Coronary artery (tissue), 2 donors: ENCODE results near the gene ECD.
"Not testable (repeated sequence)": the region's sequence is repeated elsewhere in the genome, so short reads cannot be mapped to it uniquely, and the experiment has no call there.

ENCODE experiments used
- DNase-seq: peaks from one replicate; pipeline ENCODE4 v3.0.0-alpha.2; 2017; ENCODE audit warnings: low spot score
- H3K27ac ChIP-seq, 2 donors: fragments of 200-600 bp; sonication (generic); one replicate each; pipeline ENCODE4 v1.5.1; 2016 to 2019
- H3K4me3 ChIP-seq: fragments of 200-600 bp; sonication (generic); 2 replicates; pipeline ENCODE4 v1.5.1; 2016; ENCODE audit warnings: mild to moderate bottlenecking, moderate library complexity
- CTCF ChIP-seq: fragments of 200-600 bp; sonication (generic); IDR thresholded peaks from one replicate; pipeline ENCODE4 v1.5.1; 2019; ENCODE audit warnings: antibody characterized with exemption

The ECD gene

DNA sequence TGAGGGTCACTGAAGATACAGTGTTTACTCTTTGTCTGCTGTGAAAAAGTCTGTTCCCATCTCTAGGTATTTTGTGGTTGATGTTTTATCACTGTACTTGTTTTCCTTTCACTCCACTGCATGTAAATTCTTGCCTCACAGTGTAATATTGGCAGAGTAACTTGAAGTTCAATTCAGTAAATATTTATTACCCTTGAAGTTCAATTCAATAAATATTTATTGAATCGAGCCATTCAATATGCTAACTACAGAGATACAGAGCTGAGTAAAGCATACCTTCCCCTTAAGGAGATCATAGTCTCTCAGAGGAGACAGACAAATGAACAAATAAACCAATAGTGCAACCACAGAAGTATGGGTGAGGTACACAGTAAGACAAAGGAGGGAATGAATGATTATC, 48.4 kb downstream of the ECD start:
- no peak for TF ChIP-seq CTCF
- no peak overlapping the region for H3K4me3 ChIP-seq
- no peak overlapping the region for H3K27ac ChIP-seq

GRCh38 chr10:73117976-73118743, 49.6 kb downstream of the ECD start:
- no peak for TF ChIP-seq CTCF
- Histone ChIP-seq H3K27ac (peak overlapping the region in 1 of 2 donors; percentile 1), H3K4me3 (no peak overlapping the region)
- no peak for DNase-seq

More for the DNA sequence above, 48.4 kb downstream of the ECD start:
- no peak for DNase-seq

- H3K27ac ChIP-seq, result no peak overlapping the region
Observed at GRCh38 chr10:73116017-73116416, 51.8 kb downstream of the ECD start.

GRCh38 chr10:73113551-73113950, 54.3 kb downstream of the ECD start:
- Histone ChIP-seq H3K4me3 (no peak overlapping the region), H3K27ac (no peak overlapping the region)
- DNase-seq, result no peak
- no peak for TF ChIP-seq CTCF

More at GRCh38 chr10:73116017-73116416, 51.8 kb downstream of the ECD start:
- no peak for DNase-seq
- H3K4me3 ChIP-seq, result no peak overlapping the region
- no peak for TF ChIP-seq CTCF

GRCh38 chr10:73112032-73112431, 55.8 kb downstream of the ECD start:
- not testable (repeated sequence) for H3K27ac ChIP-seq, DNase-seq, H3K4me3 ChIP-seq

- no peak for TF ChIP-seq CTCF
- peak within 1 kb of the TSS; percentile 65 to 82 for H3K27ac ChIP-seq
- peak within 1 kb of the TSS; percentile 71 for H3K4me3 ChIP-seq
- DNase-seq, result no peak
Observed at GRCh38 chr10:73110345-73110849, 57.4 kb downstream of the ECD start, which contains the start of gene NUDT13. TSS of gene NUDT13 (plus strand) at chr10:73110455. CDS start at chr10:73114366, 3,911 bp downstream.

DNA sequence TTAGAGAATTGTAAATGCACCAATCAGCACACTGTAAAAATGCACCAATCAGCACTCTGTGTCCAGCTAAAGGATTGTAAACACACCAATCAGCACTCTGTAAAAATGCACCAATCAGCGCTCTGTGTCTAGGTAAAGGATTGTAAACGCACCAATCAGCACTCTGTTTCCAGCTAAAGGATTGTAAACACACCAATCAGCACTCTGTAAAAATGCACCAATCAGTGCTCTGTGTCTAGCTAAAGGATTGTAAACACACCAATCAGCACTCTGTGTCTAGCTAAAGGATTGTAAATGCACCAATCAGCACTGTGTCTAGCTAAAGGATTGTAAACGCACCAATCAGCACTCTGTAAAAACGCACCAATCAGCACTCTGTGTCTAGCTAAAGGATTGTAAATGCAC, 58.6 kb downstream of the ECD start:
- not testable (repeated sequence) for DNase-seq, H3K4me3 ChIP-seq, H3K27ac ChIP-seq

DNA sequence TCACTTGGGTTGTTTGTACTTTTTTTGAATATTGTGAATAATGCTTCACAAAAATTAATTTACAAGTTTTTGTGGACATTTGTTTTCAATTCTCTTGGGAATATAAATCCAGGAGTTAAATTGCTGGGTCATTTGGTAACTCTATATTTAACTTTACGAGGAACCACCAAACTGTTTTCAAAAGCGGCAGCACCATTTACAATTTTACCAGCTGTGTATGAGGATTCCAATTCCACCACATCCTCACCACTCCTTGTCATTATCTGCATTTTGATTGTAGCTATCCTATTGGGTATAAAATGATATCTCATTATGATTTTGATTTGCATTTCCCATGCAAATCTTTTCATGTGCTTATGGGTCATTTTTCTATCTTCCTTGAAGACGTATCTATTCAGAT, 61.5 kb downstream of the ECD start:
- Histone ChIP-seq H3K4me3 (no peak overlapping the region), H3K27ac (no peak overlapping the region)
- TF ChIP-seq CTCF, result no peak
- no peak for DNase-seq
